Measurements from ENCODE around the gene ARPC1A. TPM values are rescaled to one million over a fixed set of nuclear protein-coding genes. Genes with fewer than 3 reads are reported as not detected.

ARPC1A gene
- total RNA-seq, 1 experiment from 2014 or later = 183 TPM

DNA sequence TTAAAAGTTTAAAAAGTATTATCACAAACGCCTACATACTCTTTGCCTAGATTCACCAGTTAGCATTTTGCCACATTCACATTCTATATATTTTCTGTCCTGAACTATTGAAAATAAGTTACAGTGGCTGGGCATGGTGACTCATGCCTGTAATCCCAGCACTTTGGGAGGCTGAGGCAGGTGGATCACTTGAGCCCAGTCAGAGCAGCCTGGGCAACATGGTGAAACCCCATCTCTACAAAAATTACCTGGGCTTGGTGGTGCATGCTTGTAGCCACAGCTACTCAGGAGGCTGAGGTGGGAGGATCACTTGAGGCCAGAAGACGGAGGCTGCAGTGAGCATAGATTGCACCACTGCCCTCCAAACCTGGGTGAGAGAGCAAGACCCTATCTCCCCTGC lies 5.3 kb downstream of the ARPC1A start:
- no peak overlapping the region for H2AFZ ChIP-seq (ENCODE audit: low read length)
- peaks cover 20% of the 10 kb centered on the region for H3K36me3 ChIP-seq (ENCODE audit: low read depth, low read length)
- ChIA-PET CTCF (no interaction called here), POLR2A (ENCODE audit: unreplicated experiment) (no interaction called here)
- intact Hi-C loops (cut with micrococcal nuclease) = no loop called here
- TF ChIP-seq EZH2 (IDR thresholded peaks at IDR 0.05; ENCODE audit: low read length, unreplicated experiment) (no peak), EZH2phosphoT487 (IDR thresholded peaks at IDR 0.05; ENCODE audit: borderline replicate concordance, low read length) (no peak)
- TF ChIP-seq, protein P1, sequence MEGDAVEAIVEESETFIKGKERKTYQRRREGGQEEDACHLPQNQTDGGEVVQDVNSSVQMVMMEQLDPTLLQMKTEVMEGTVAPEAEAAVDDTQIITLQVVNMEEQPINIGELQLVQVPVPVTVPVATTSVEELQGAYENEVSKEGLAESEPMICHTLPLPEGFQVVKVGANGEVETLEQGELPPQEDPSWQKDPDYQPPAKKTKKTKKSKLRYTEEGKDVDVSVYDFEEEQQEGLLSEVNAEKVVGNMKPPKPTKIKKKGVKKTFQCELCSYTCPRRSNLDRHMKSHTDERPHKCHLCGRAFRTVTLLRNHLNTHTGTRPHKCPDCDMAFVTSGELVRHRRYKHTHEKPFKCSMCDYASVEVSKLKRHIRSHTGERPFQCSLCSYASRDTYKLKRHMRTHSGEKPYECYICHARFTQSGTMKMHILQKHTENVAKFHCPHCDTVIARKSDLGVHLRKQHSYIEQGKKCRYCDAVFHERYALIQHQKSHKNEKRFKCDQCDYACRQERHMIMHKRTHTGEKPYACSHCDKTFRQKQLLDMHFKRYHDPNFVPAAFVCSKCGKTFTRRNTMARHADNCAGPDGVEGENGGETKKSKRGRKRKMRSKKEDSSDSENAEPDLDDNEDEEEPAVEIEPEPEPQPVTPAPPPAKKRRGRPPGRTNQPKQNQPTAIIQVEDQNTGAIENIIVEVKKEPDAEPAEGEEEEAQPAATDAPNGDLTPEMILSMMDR (conservative IDR thresholded peaks at IDR 0.05; ENCODE audit: low read depth, low read length) = no peak
- H3K9me2 ChIP-seq (replicated peaks; ENCODE audit: low read length) = no peaks in the 10 kb centered on the region
- peak overlapping the region; percentile 96 for H3K27ac ChIP-seq (ENCODE audit: low read length)
- no peaks in the 10 kb centered on the region for H3F3A ChIP-seq (ENCODE audit: low read length, unreplicated experiment)
- H3K4me3 ChIP-seq (ENCODE audit: low read length) = peak overlapping the region; percentile 51
- no peaks in the 10 kb centered on the region for H3K27me3 ChIP-seq (ENCODE audit: low read length)
- no peaks in the 10 kb centered on the region for H3K9me3 ChIP-seq (ENCODE audit: low read length)
- DNase-seq (peak; percentile 37), ATAC-seq (peak; percentile 61)
- H3K9ac ChIP-seq (ENCODE audit: low read length) = peak overlapping the region; percentile 70
- no peaks in the 10 kb centered on the region for H4K20me1 ChIP-seq (ENCODE audit: low read length)
- H3K79me2 ChIP-seq (ENCODE audit: low read length) = peaks cover 79% of the 10 kb centered on the region
- H3K4me2 ChIP-seq (ENCODE audit: low read length) = peak overlapping the region; percentile 80
- peaks cover 45% of the 10 kb centered on the region for H3K4me1 ChIP-seq (ENCODE audit: insufficient read depth, low read length)
- no TSS peak for BruUV-seq (replicated peaks)

DNA sequence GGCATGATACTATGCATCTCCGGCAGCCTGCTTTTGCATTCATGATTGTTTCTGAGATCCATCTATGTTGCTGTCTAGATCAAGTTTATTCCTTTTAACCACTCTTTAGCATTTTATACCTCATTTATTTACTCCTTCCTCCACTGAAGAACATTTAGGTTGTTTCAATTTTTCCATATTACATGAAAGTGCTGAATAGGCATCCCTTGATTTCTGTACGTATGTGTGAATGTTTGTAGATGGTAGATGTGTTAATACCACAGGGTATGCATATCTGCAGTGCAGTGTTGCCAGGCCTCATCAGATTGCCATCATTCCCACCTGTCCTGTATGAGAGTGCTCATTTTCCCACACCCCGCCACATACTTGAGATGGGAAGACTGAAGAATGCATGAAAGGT lies 13.9 kb downstream of the ARPC1A start:
- no peaks in the 10 kb centered on the region for H4K20me1 ChIP-seq (ENCODE audit: low read length)
- no peak overlapping the region for H2AFZ ChIP-seq (ENCODE audit: low read length)
- no peak overlapping the region for H3K4me3 ChIP-seq (ENCODE audit: low read length)
- H3K27me3 ChIP-seq (ENCODE audit: low read length) = no peaks in the 10 kb centered on the region
- no peak overlapping the region for H3K27ac ChIP-seq (ENCODE audit: low read length)
- H3K4me1 ChIP-seq (ENCODE audit: insufficient read depth, low read length) = no peaks in the 10 kb centered on the region
- H3K9me3 ChIP-seq (ENCODE audit: low read length) = no peaks in the 10 kb centered on the region
- peaks cover 57% of the 10 kb centered on the region for H3K36me3 ChIP-seq (ENCODE audit: low read depth, low read length)
- ChIA-PET CTCF (no interaction called here), POLR2A (ENCODE audit: unreplicated experiment) (no interaction called here)
- DNase-seq (no peak), ATAC-seq (no peak)
- H3K9ac ChIP-seq (ENCODE audit: low read length) = no peak overlapping the region
- H3K4me2 ChIP-seq (ENCODE audit: low read length) = no peak overlapping the region
- H3K9me2 ChIP-seq (replicated peaks; ENCODE audit: low read length) = no peaks in the 10 kb centered on the region
- peaks cover 10% of the 10 kb centered on the region; the same call in 1 of the 2 replicates for H3K79me2 ChIP-seq (ENCODE audit: low read length)
- BruUV-seq (replicated peaks) = TSS peak; percentile 2
- no peaks in the 10 kb centered on the region for H3F3A ChIP-seq (ENCODE audit: low read length, unreplicated experiment)
- intact Hi-C loops (cut with micrococcal nuclease) = no loop called here
- TF ChIP-seq, protein P1 (conservative IDR thresholded peaks at IDR 0.05; ENCODE audit: low read depth, low read length) = no peak
- no peak for TF ChIP-seq EZH2phosphoT487 (IDR thresholded peaks at IDR 0.05; ENCODE audit: borderline replicate concordance, low read length)
- no peak for TF ChIP-seq EZH2 (IDR thresholded peaks at IDR 0.05; ENCODE audit: low read length, unreplicated experiment)

DNA sequence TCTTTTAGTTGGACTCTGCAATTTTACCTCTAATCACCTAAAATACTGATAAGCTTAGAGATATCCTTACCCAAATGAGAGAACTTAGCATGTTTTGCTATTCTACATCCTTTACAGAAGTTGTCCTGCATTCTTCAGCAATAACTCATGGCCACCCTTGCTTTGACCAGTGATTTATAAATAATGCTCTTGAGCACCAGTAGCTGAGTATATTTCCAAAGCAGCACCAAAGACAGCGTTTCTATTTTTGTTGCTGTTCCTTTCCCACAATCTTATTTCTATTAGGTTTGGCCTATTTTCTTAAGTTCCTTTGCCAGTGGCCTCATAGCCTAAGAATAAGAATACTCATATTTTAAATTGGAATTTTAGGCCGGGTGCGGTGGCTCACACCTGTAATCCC lies 15.0 kb downstream of the ARPC1A start:
- Histone ChIP-seq H3K27ac (ENCODE audit: low read length) (no peak overlapping the region), H3K9me3 (ENCODE audit: low read length) (no peaks in the 10 kb centered on the region), H3K9me2 (replicated peaks; ENCODE audit: low read length) (no peaks in the 10 kb centered on the region), H3K4me2 (ENCODE audit: low read length) (no peak overlapping the region), H2AFZ (ENCODE audit: low read length) (no peak overlapping the region), H3K9ac (ENCODE audit: low read length) (no peak overlapping the region), H3K79me2 (ENCODE audit: low read length) (peaks cover 5% of the 10 kb centered on the region; the same call in 1 of the 2 replicates), H3K4me1 (ENCODE audit: insufficient read depth, low read length) (no peaks in the 10 kb centered on the region), H3F3A (ENCODE audit: low read length, unreplicated experiment) (no peaks in the 10 kb centered on the region), H4K20me1 (ENCODE audit: low read length) (no peaks in the 10 kb centered on the region), H3K4me3 (ENCODE audit: low read length) (no peak overlapping the region), H3K27me3 (ENCODE audit: low read length) (no peaks in the 10 kb centered on the region), H3K36me3 (ENCODE audit: low read depth, low read length) (peaks cover 60% of the 10 kb centered on the region)
- DNase-seq = no peak
- POLR2A ChIA-PET (ENCODE audit: unreplicated experiment) = no interaction called here
- CTCF ChIA-PET = no interaction called here
- no peak for ATAC-seq
- no TSS peak for BruUV-seq (replicated peaks)
- TF ChIP-seq, protein P1 (conservative IDR thresholded peaks at IDR 0.05; ENCODE audit: low read depth, low read length) = no peak
- no peak for TF ChIP-seq EZH2phosphoT487 (IDR thresholded peaks at IDR 0.05; ENCODE audit: borderline replicate concordance, low read length)
- TF ChIP-seq EZH2 (IDR thresholded peaks at IDR 0.05; ENCODE audit: low read length, unreplicated experiment) = no peak
- intact Hi-C loops (cut with micrococcal nuclease) = no loop called here
